Muscle layer of duodenum (tissue), 2 donors: ENCODE data around the gene SNAP47.

ENCODE experiments used
- H3K27ac ChIP-seq: one replicate; pipeline ENCODE4 v1.7.0; 2013; ENCODE audit warnings: mild to moderate bottlenecking, low read length
- H3K27me3 ChIP-seq: one replicate; pipeline ENCODE4 v1.7.0; 2013; ENCODE audit warnings: low read depth, mild to moderate bottlenecking, control low read depth, low read length
- H3K36me3 ChIP-seq, 2 donors: one replicate each; pipeline ENCODE4 v1.7.0; 2013; ENCODE audit warnings: low read length in 2 of 2, control low read depth in 1 of 2, mild to moderate bottlenecking in 1 of 2; ENCODE audit not compliant: insufficient read depth in 2 of 2, control insufficient read depth in 1 of 2
- H3K4me1 ChIP-seq, 2 donors: one replicate each; pipeline ENCODE4 v1.7.0; 2013; ENCODE audit warnings: low read length in 2 of 2, mild to moderate bottlenecking in 2 of 2, control low read depth in 1 of 2, moderate library complexity in 1 of 2; ENCODE audit not compliant: insufficient read depth in 2 of 2, control insufficient read depth in 1 of 2
- H3K4me3 ChIP-seq, 2 donors: one replicate each; pipeline ENCODE4 v1.7.0; 2013; ENCODE audit warnings: low read length in 2 of 2, low read depth in 1 of 2, mild to moderate bottlenecking in 1 of 2
- H3K9me3 ChIP-seq, 2 donors: one replicate each; pipeline ENCODE4 v1.7.0; 2013; ENCODE audit warnings: low read length in 2 of 2, control low read depth in 1 of 2, mild to moderate bottlenecking in 1 of 2; ENCODE audit not compliant: control insufficient read depth in 1 of 2
- donor health status: healthy.

SNAP47 gene

DNA sequence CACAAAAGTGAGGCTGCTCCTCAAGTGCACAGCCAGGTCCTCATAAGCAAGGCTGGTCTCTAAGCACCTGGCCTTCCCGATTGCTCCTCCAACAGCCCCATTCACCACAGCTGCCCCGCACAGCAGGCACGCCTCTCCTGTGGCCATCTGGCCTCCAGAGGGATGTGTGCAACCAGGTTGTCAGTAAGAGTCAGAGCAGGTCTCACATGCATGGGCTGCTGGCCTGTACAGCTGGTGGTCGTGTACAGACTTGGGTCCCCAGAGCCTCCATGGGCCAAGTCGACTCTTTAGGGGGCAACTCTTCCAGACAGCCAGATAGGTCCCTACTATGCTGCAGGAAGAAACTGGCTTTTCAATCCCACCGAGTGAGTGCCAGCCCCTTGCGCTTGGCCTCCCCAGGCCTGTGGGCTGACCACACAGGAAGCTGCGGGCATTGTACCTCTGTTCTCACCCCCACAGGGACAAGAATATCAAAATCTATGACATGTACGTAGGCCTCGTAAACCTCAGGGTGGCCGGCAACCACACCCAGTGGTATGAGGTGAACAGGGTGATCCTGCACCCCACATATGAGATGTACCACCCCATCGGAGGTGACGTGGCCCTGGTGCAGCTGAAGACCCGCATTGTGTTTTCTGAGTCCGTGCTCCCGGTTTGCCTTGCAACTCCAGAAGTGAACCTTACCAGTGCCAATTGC lies 81.7 kb downstream of the SNAP47 start:
- Histone ChIP-seq H3K36me3 (no peaks in the 10 kb centered on the region), H3K27me3 (no peaks in the 10 kb centered on the region), H3K9me3 (peaks cover 0 to 10% of the 10 kb centered on the region in 2 donors), H3K27ac (no peak overlapping the region), H3K4me3 (no peak overlapping the region), H3K4me1 (no peaks in the 10 kb centered on the region)

DNA sequence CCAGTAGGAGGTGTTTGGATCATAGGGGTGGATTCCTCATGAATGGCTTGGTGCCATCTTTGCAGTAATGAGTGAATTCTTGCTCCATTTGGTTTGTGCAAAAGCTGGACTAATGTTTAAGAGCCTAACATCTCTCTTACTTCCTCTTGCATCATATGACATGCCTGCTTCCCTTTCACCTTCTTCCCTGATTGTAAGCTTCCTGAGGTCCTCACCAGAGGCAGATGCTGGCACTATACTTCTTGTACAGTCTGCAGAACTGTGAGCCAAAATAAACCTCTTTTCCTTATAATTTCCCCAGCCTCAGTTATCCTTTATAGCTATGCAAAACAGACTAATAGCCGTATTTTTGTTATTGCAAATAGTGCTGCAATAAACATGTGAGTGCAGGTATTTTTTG lies 88.3 kb downstream of the SNAP47 start:
- H3K4me1 ChIP-seq, result no peaks in the 10 kb centered on the region
- no peaks in the 10 kb centered on the region for H3K27me3 ChIP-seq
- peaks cover 0 to 12% of the 10 kb centered on the region in 2 donors for H3K9me3 ChIP-seq
- H3K4me3 ChIP-seq, result no peak overlapping the region
- no peaks in the 10 kb centered on the region for H3K36me3 ChIP-seq
- no peak overlapping the region for H3K27ac ChIP-seq

DNA sequence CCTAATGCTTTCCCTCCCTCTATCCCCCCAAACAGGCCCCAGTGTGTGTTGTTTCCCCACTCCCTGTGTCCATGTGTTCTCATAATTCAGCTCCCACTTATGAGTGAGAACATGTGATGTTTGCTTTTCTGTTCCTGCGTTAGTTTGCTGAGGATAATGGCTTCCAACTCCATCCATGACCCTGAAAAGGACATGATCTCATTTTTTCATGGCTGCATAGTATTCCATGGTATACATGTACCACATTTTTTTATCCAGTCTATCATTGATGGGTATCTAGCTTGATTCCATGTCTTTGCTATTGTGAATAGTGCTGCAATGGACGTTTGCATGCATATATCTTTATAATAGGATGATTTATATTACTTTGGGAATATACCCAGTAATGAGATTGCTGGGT lies 89.0 kb downstream of the SNAP47 start:
- Histone ChIP-seq H3K27me3 (no peaks in the 10 kb centered on the region), H3K4me3 (no peak overlapping the region), H3K4me1 (no peaks in the 10 kb centered on the region), H3K36me3 (no peaks in the 10 kb centered on the region), H3K27ac (no peak overlapping the region), H3K9me3 (peaks cover 0 to 16% of the 10 kb centered on the region in 2 donors)

DNA sequence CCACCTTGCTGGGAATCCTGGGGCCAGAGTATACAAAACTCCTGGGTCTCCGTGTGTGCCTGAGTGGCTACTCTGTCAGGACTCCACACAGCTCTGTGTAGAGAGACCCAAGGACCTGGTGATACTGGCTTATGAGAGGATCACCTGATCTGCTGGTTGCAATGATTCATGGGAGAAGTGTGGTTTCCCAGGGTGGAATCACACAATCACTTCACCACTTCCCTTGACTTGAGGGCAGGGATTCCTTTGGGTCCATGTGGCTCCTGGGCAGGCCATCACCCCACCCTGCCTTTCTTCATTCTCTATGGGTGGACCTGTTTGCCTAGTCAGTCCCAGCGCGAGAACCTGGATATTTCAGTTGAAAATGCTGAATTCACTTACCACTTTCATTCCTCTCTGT lies 93.6 kb downstream of the SNAP47 start:
- H3K4me3 ChIP-seq, result no peak overlapping the region
- no peaks in the 10 kb centered on the region for H3K4me1 ChIP-seq
- no peaks in the 10 kb centered on the region for H3K36me3 ChIP-seq
- no peaks in the 10 kb centered on the region for H3K27me3 ChIP-seq
- H3K9me3 ChIP-seq, result peaks cover 0 to 11% of the 10 kb centered on the region in 2 donors
- H3K27ac ChIP-seq, result no peak overlapping the region
